ENCODE data around the gene MTA3.

GRCh38 chr2:42742740-42743658 is 174.6 kb downstream of the MTA3 start:
- no peak for TF ChIP-seq POLR2A (IDR thresholded peaks at IDR 0.05; ENCODE audit: low read length)
- no peak for TF ChIP-seq GATA1 (IDR thresholded peaks at IDR 0.05; ENCODE audit: low read depth, low read length)

Measured in erythroblast (primary cell).